Trophoblast cell (in vitro differentiated cells and primary cell): ENCODE results near the gene FAM20C.

Source experiments
- DNase-seq, 2 donors: peaks; one replicate each; pipeline ENCODE4 v3.0.0-alpha.2; 2016
- H2AFZ ChIP-seq: 2 replicates; pipeline ENCODE4 v1.6.1; 2013; ENCODE audit warnings: low read length, moderate library complexity, mild to moderate bottlenecking; ENCODE audit not compliant: insufficient read depth, poor library complexity
- H2AK5ac ChIP-seq: 2 replicates; pipeline ENCODE4 v1.6.1; 2013; ENCODE audit warnings: mild to moderate bottlenecking, low read length
- H2BK120ac ChIP-seq: 2 replicates; pipeline ENCODE4 v1.6.1; 2013; ENCODE audit warnings: low read length, mild to moderate bottlenecking, moderate library complexity; ENCODE audit not compliant: insufficient read depth, poor library complexity
- H2BK12ac ChIP-seq: 2 replicates; pipeline ENCODE4 v1.6.1; 2013; ENCODE audit warnings: mild to moderate bottlenecking, low read length, moderate library complexity
- H2BK5ac ChIP-seq: 2 replicates; pipeline ENCODE4 v1.6.1; 2013; ENCODE audit warnings: low read length, low read depth, moderate library complexity, mild to moderate bottlenecking; ENCODE audit not compliant: poor library complexity
- H3K14ac ChIP-seq: 2 replicates; pipeline ENCODE4 v1.6.1; 2013; ENCODE audit warnings: mild to moderate bottlenecking, low read length
- H3K18ac ChIP-seq: 2 replicates; pipeline ENCODE4 v1.6.1; 2013; ENCODE audit warnings: mild to moderate bottlenecking, low read length
- H3K23ac ChIP-seq: 2 replicates; pipeline ENCODE4 v1.6.1; 2013; ENCODE audit warnings: low read length
- H3K27ac ChIP-seq: 2 replicates; pipeline ENCODE4 v1.5.1; 2013; ENCODE audit warnings: low read depth, mild to moderate bottlenecking, inconsistent platforms, low read length, moderate library complexity
- H3K27me3 ChIP-seq: 2 replicates; pipeline ENCODE4 v1.6.1; 2013; ENCODE audit warnings: inconsistent platforms, mild to moderate bottlenecking, low read length, moderate library complexity; ENCODE audit not compliant: insufficient read depth
- H3K36me3 ChIP-seq, 2 experiments: 1 replicate in 1 of 2; 2 replicates in 1 of 2; pipeline ENCODE4 v1.6.1; 2013; ENCODE audit warnings: low read length in 2 of 2, mild to moderate bottlenecking in 2 of 2, moderate library complexity in 1 of 2; ENCODE audit not compliant: insufficient read depth in 2 of 2, control insufficient read depth in 1 of 2
- H3K4ac ChIP-seq: 2 replicates; pipeline ENCODE4 v1.6.1; 2013; ENCODE audit warnings: low read depth, mild to moderate bottlenecking, low read length, moderate library complexity
- H3K4me1 ChIP-seq, 2 experiments: 1 replicate in 1 of 2; 2 replicates in 1 of 2; pipeline ENCODE4 v1.6.1; 2013; ENCODE audit warnings: low read length in 2 of 2, mild to moderate bottlenecking in 2 of 2, moderate library complexity in 1 of 2; ENCODE audit not compliant: insufficient read depth in 2 of 2, control insufficient read depth in 1 of 2
- H3K4me2 ChIP-seq: 2 replicates; pipeline ENCODE4 v1.6.1; 2013; ENCODE audit warnings: inconsistent platforms, mild to moderate bottlenecking, low read length, moderate library complexity
- H3K4me3 ChIP-seq: 2 replicates; pipeline ENCODE4 v1.5.1; 2013; ENCODE audit warnings: mild to moderate bottlenecking, low read depth, low read length, inconsistent platforms
- H3K79me1 ChIP-seq: one replicate; pipeline ENCODE4 v1.6.1; 2013; ENCODE audit warnings: low read length
- H3K79me2 ChIP-seq: 2 replicates; pipeline ENCODE4 v1.6.1; 2013; ENCODE audit warnings: low read length, mild to moderate bottlenecking; ENCODE audit not compliant: control insufficient read depth, insufficient read depth, poor library complexity
- H3K9ac ChIP-seq: 2 replicates; pipeline ENCODE4 v1.6.1; 2013; ENCODE audit warnings: mild to moderate bottlenecking, low read length
- H3K9me3 ChIP-seq: 2 replicates; pipeline ENCODE4 v1.6.1; 2013; ENCODE audit warnings: low read depth, mild to moderate bottlenecking, control low read depth, inconsistent platforms, low read length; ENCODE audit not compliant: insufficient read depth
- H4K12ac ChIP-seq: 2 replicates; pipeline ENCODE4 v1.6.1; 2013; ENCODE audit warnings: low read depth, mild to moderate bottlenecking, low read length, moderate library complexity
- H4K8ac ChIP-seq: 2 replicates; pipeline ENCODE4 v1.6.1; 2013; ENCODE audit warnings: low read depth, mild to moderate bottlenecking, low read length, moderate library complexity
- H4K91ac ChIP-seq: one replicate; pipeline ENCODE4 v1.6.1; 2013; ENCODE audit warnings: low read depth, mild to moderate bottlenecking, low read length, moderate library complexity
- WGBS: extraction: QIAGEN DNeasy Blood & Tissue Kit; methylation state at CpG from one replicate; pipeline ENCODE4 v1.1.7; 2013; ENCODE audit warnings: missing lambda C conversion rate; ENCODE audit not compliant: insufficient read length, insufficient coverage; ENCODE audit errors: extremely low coverage; 5-methylcytosine and 5-hydroxymethylcytosine counted together

The FAM20C gene

GRCh38 chr7:247181-247580, 54.8 kb downstream of the FAM20C start:
- Histone ChIP-seq H3K4me1 (no peaks in the 10 kb centered on the region), H3K79me2 (peaks cover 1% of the 10 kb centered on the region), H2BK120ac (no peak overlapping the region), H3K36me3 (no peaks in the 10 kb centered on the region), H4K91ac (no peak overlapping the region), H3K9me3 (peaks cover 2% of the 10 kb centered on the region), H4K12ac (no peak overlapping the region), H2BK5ac (no peak overlapping the region), H3K18ac (no peak overlapping the region), H3K27ac (no peak overlapping the region), H3K4ac (no peak overlapping the region), H3K9ac (no peak overlapping the region), H2AK5ac (no peak overlapping the region), H3K27me3 (no peaks in the 10 kb centered on the region), H2BK12ac (no peak overlapping the region), H3K14ac (no peak overlapping the region), H3K4me2 (no peak overlapping the region), H3K79me1 (no peaks in the 10 kb centered on the region), H4K8ac (no peak overlapping the region), H2AFZ (no peak overlapping the region), H3K4me3 (peak overlapping the region; percentile 30), H3K23ac (no peak overlapping the region)
- no peak for DNase-seq
- no CpG with 5 or more reads among the region's 12 CpGs for WGBS

GRCh38 chr7:247636-248035, 55.3 kb downstream of the FAM20C start:
- Histone ChIP-seq H3K36me3 (no peaks in the 10 kb centered on the region), H2BK5ac (no peak overlapping the region), H2AFZ (no peak overlapping the region), H3K18ac (no peak overlapping the region), H3K4ac (no peak overlapping the region), H3K23ac (no peak overlapping the region), H3K27me3 (no peaks in the 10 kb centered on the region), H3K14ac (no peak overlapping the region), H3K4me2 (no peak overlapping the region), H3K79me1 (no peaks in the 10 kb centered on the region), H3K9ac (no peak overlapping the region), H2BK12ac (no peak overlapping the region), H3K9me3 (peaks cover 2% of the 10 kb centered on the region), H2AK5ac (no peak overlapping the region), H3K27ac (no peak overlapping the region), H4K12ac (no peak overlapping the region), H2BK120ac (no peak overlapping the region), H3K4me1 (no peaks in the 10 kb centered on the region), H3K79me2 (peaks cover 1% of the 10 kb centered on the region), H4K8ac (no peak overlapping the region), H4K91ac (no peak overlapping the region), H3K4me3 (no peak overlapping the region)
- no peak for DNase-seq
- WGBS, result no CpG with 5 or more reads among the region's 16 CpGs

- Histone ChIP-seq H3K4me3 (no peak overlapping the region), H3K4me1 (no peaks in the 10 kb centered on the region), H4K12ac (no peak overlapping the region), H3K4ac (no peak overlapping the region), H3K4me2 (no peak overlapping the region), H2BK5ac (no peak overlapping the region), H3K14ac (no peak overlapping the region), H4K91ac (no peak overlapping the region), H3K27me3 (no peaks in the 10 kb centered on the region), H2BK12ac (no peak overlapping the region), H3K27ac (no peak overlapping the region), H3K9me3 (peaks cover 2% of the 10 kb centered on the region), H2AFZ (no peak overlapping the region), H2BK120ac (no peak overlapping the region), H2AK5ac (no peak overlapping the region), H3K23ac (no peak overlapping the region), H3K79me1 (no peaks in the 10 kb centered on the region), H4K8ac (no peak overlapping the region), H3K9ac (no peak overlapping the region), H3K36me3 (no peaks in the 10 kb centered on the region), H3K79me2 (peaks cover 1% of the 10 kb centered on the region), H3K18ac (no peak overlapping the region)
- no CpG with 5 or more reads among the region's 20 CpGs for WGBS
- DNase-seq, result no peak
Measured at GRCh38 chr7:248732-249435, 56.5 kb downstream of the FAM20C start.

GRCh38 chr7:249989-250388, 57.6 kb downstream of the FAM20C start:
- Histone ChIP-seq H3K14ac (no peak overlapping the region), H2BK5ac (no peak overlapping the region), H4K8ac (no peak overlapping the region), H3K9me3 (peaks cover 7% of the 10 kb centered on the region), H2BK12ac (no peak overlapping the region), H3K79me1 (no peaks in the 10 kb centered on the region), H3K79me2 (peaks cover 1% of the 10 kb centered on the region), H3K23ac (no peak overlapping the region), H3K9ac (no peak overlapping the region), H3K4ac (no peak overlapping the region), H3K4me1 (no peaks in the 10 kb centered on the region), H3K18ac (no peak overlapping the region), H2BK120ac (no peak overlapping the region), H4K12ac (no peak overlapping the region), H2AFZ (no peak overlapping the region), H4K91ac (no peak overlapping the region), H2AK5ac (no peak overlapping the region), H3K4me2 (no peak overlapping the region), H3K36me3 (no peaks in the 10 kb centered on the region), H3K4me3 (no peak overlapping the region), H3K27ac (no peak overlapping the region), H3K27me3 (no peaks in the 10 kb centered on the region)
- DNase-seq, result no peak
- no CpG with 5 or more reads among the region's 12 CpGs for WGBS
